ENCODE results near the gene CCNI.
"Not testable (repeated sequence)": the region's sequence is repeated elsewhere in the genome, so short reads cannot be mapped to it uniquely, and the experiment has no call there.

The CCNI gene

DNA sequence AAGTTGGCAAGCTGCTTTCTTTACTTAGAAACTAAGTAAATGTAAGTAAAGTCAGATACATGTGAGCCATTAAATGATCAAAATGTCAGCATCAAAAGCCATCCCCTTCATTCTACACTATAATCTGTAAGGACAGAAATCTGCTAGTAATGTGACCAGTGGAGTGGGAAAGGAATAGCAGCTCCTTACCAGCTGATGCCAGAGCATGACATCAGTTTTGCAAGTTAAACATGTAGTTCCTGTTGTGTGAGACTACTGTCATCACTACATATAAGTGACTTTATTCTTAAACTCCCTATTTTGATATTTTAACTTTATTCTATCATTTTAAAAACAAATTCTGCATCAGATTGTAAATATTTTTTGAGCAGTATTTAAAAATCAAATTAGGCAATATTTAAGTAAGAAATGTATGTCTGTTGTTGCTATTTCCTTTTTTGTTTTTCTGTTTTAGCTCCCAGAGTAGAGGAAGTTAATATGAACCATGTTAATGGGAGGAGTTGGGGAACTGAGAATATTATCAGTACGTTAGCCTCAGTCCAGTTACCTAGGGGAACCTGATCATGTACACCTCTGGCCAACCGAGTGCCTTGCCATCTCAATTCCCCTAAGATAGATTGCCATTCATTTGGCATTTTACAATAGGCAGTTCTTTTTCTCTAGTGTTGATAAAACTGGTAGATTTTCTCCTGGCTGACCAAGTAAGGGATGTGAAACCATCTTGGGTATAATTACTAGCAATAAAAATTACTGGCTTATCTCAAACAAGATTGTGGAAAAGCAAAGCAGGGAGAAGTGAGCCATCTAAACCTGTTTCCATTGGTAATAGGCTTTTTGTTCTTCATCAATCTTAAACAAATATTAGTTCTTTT lies 34.7 kb downstream of the CCNI start:
- no peaks in the 10 kb centered on the region for H3K4me1 ChIP-seq (ENCODE audit: insufficient read depth, low read length)
- no peak overlapping the region for H3K9ac ChIP-seq (ENCODE audit: low read depth, low read length)
- H3K36me3 ChIP-seq (ENCODE audit: insufficient read depth, low read length) = no peaks in the 10 kb centered on the region; the same call in 1 of the 2 replicates
- no peaks in the 10 kb centered on the region for H3K9me3 ChIP-seq (ENCODE audit: control insufficient read depth, insufficient read depth, low read length)

DNA sequence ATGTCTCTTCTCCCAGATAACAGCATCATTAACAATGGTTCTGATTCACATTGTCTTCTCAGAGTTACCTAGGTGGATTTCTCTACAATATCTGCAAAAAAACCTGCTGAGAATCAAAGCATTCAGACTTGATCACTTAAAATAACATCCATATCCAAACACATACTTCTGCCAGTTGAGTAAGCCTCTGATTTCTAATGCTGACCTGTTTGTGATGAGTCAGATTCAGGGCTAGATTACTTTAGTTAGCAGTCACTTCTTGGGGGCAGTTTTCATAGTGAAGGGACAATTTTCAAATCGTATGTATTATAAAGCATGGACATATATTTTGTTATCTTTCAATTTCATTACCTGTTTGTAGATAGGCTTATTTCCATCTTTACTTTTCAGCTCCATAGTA lies 35.5 kb downstream of the CCNI start:
- Histone ChIP-seq H3K4me1 (ENCODE audit: insufficient read depth, low read length) (no peaks in the 10 kb centered on the region), H3K36me3 (ENCODE audit: insufficient read depth, low read length) (peaks cover 3% of the 10 kb centered on the region), H3K9me3 (ENCODE audit: control insufficient read depth, insufficient read depth, low read length) (no peaks in the 10 kb centered on the region), H3K9ac (ENCODE audit: low read depth, low read length) (no peak overlapping the region)

DNA sequence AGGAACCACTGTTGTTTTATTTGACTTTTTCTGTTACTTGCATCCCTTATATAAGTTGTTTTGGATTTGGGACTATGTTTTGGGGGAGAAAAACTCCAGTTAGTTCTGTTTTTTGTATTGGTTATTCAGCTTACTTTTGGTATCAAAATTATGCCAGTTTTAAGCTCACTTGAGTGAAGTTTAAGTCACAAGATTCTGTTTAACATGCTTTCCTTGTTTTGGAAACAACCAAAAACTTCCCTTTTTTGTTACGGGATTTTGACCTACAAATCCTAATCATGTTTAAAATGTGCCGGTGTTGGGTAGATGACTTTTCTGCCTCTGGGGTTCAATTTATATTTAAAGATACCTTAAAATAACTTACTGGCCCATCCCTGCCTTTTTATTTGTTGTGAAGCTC lies 36.0 kb downstream of the CCNI start:
- Histone ChIP-seq H3K9ac (ENCODE audit: low read depth, low read length) (no peak overlapping the region), H3K9me3 (ENCODE audit: control insufficient read depth, insufficient read depth, low read length) (no peaks in the 10 kb centered on the region), H3K4me1 (ENCODE audit: insufficient read depth, low read length) (no peaks in the 10 kb centered on the region), H3K36me3 (ENCODE audit: insufficient read depth, low read length) (peaks cover 7% of the 10 kb centered on the region)

DNA sequence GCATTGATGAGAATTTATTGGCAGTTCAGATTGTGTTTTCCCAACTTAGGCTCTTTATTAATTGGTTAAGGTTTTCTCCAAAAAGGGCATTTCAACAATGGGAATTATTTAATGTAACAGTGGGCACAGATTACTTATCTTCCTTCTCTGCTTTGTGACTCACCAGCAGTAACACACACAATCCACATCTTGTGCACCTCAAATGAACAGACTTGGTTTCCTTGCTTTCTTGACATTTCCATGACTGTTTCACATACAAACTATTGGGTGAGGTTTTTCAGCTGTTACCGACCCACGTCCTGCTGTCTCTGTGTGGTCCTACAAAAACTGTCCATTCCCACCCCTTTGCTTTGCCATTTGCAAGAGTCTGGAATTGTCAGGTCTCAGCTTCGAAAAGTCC lies 38.1 kb downstream of the CCNI start:
- Histone ChIP-seq H3K36me3 (ENCODE audit: insufficient read depth, low read length) (peaks cover 16% of the 10 kb centered on the region), H3K9me3 (ENCODE audit: control insufficient read depth, insufficient read depth, low read length) (no peaks in the 10 kb centered on the region), H3K4me1 (ENCODE audit: insufficient read depth, low read length) (no peaks in the 10 kb centered on the region), H3K9ac (ENCODE audit: low read depth, low read length) (no peak overlapping the region)

DNA sequence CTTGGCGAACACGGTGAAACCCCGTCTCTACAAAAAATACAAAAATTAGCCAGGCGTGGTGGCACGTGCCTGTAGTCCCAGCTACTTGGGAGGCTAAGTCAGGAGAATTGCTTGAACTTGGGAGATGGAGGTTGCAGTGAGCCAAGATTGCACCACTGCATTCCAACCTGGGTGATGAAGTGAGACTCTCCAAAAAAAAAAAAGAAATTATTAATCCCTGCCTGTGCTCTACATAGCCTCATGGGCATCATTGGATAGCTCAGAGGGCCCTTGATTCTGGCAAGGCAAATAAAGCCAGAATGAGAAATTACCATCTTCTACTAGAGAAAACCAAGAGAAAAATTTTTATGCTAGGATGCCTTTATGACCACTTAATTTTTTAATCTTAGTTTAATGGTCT lies 38.6 kb downstream of the CCNI start:
- H3K4me1 ChIP-seq (ENCODE audit: insufficient read depth, low read length); H3K9me3 ChIP-seq (ENCODE audit: control insufficient read depth, insufficient read depth, low read length); H3K9ac ChIP-seq (ENCODE audit: low read depth, low read length): not testable (repeated sequence)
- H3K36me3 ChIP-seq (ENCODE audit: insufficient read depth, low read length) = peaks cover 16% of the 10 kb centered on the region

DNA sequence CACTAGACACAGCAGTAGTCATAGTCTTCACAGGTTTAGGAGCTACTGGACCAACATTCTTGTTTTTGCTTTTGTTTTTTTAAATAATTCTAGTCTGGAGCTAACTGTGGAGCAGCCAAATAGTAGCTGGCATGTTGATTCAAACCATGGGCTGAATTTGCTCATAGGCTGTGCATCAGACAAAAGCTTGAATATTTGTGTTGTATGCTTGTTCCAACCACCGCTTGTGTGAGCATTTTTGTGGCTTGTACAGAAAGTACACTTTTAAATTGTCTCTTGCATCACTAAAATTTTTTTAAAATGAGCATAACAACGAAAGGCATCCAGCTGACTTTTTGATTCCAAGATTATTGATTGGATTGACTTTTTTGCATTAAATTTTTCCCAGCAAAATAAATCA lies 39.6 kb downstream of the CCNI start:
- Histone ChIP-seq H3K9ac (ENCODE audit: low read depth, low read length) (no peak overlapping the region), H3K36me3 (ENCODE audit: insufficient read depth, low read length) (peaks cover 20% of the 10 kb centered on the region), H3K4me1 (ENCODE audit: insufficient read depth, low read length) (no peaks in the 10 kb centered on the region), H3K9me3 (ENCODE audit: control insufficient read depth, insufficient read depth, low read length) (no peaks in the 10 kb centered on the region)

DNA sequence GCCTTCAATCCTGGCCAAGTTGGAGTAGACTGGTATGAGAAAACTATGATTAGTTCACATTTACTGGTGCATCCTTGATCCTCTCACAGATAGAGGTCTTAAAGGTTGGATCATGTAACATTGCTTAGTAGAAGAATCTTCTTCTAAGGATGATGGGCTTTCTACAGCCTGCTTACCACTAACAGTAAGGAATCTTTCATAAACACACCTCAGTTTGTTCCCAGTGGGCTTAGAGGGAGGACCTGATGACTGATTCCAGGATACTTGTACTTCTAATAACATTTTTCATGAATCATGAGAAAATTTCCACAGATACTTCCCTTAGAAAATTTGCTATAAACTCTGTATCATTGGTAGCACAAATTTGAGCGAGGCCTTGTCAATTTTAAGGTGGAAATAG lies 40.6 kb downstream of the CCNI start:
- peaks cover 26% of the 10 kb centered on the region for H3K36me3 ChIP-seq (ENCODE audit: insufficient read depth, low read length)
- H3K4me1 ChIP-seq (ENCODE audit: insufficient read depth, low read length) = no peaks in the 10 kb centered on the region
- no peak overlapping the region for H3K9ac ChIP-seq (ENCODE audit: low read depth, low read length)
- H3K9me3 ChIP-seq (ENCODE audit: control insufficient read depth, insufficient read depth, low read length) = no peaks in the 10 kb centered on the region

DNA sequence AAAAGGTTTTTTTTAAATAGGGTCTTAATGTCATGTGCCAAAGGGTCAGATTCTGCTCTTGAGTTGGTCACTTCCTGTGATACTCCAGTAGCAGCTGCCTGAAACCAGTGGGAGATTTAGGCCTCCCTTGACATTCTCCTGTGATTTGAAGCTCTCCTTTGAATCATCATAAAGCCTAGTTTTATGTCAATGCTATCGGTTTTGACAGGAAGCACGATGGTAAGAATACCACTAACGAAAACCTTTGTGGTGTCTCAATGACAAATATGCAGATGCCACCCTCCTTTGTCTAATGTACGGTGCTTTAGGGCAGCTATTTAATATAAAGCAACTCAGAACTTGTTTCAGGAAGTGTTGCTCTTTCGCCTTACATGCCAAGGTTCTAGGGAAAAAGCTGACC lies 44.2 kb downstream of the CCNI start:
- Histone ChIP-seq H3K36me3 (ENCODE audit: insufficient read depth, low read length) (peaks cover 32% of the 10 kb centered on the region), H3K9me3 (ENCODE audit: control insufficient read depth, insufficient read depth, low read length) (no peaks in the 10 kb centered on the region), H3K4me1 (ENCODE audit: insufficient read depth, low read length) (no peaks in the 10 kb centered on the region), H3K9ac (ENCODE audit: low read depth, low read length) (no peak overlapping the region)

DNA sequence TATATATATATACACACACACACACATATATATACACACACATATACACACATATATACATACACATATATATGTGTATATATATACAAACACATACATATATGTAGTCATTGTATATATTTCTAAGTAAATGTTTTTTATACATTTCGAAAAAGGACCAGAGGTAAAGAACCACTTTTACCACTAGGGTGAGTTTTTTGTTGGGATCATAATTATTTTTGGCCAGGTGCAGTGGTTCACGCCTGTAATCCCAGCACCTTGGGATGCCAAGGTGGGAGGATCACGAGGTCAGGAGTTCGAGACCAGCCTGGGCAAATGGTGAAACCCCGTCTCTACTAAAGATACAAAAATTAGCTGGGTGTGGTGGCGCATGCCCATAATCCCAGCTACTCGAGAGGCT lies 46.0 kb downstream of the CCNI start:
- not testable (repeated sequence) for H3K9me3 ChIP-seq (ENCODE audit: control insufficient read depth, insufficient read depth, low read length); H3K4me1 ChIP-seq (ENCODE audit: insufficient read depth, low read length); H3K9ac ChIP-seq (ENCODE audit: low read depth, low read length)
- peaks cover 25% of the 10 kb centered on the region for H3K36me3 ChIP-seq (ENCODE audit: insufficient read depth, low read length)

DNA sequence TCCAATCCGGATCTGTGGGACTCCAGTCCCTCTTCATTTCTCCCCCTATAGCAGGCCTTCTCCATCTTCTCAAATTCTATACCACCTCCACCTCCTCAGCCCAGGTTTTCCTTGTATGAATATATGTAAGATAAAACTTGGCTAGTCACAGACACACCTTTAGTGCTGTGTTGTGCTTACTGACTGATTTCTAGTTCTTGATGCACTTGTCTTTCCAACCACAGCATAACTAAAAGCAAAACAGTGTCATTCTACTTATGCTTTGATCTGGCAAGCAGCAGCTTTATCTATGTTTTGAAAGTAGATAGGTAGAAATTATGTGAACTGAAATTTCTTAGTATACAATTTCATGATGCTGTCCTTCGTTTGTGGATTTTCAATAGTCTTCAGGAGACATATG lies 47.5 kb downstream of the CCNI start:
- Histone ChIP-seq H3K9ac (ENCODE audit: low read depth, low read length) (no peak overlapping the region), H3K9me3 (ENCODE audit: control insufficient read depth, insufficient read depth, low read length) (no peaks in the 10 kb centered on the region), H3K36me3 (ENCODE audit: insufficient read depth, low read length) (peaks cover 20% of the 10 kb centered on the region), H3K4me1 (ENCODE audit: insufficient read depth, low read length) (0 out of 2 replicates have a peak, but pooled peaks cover 5% of the 10 kb centered on the region)

DNA sequence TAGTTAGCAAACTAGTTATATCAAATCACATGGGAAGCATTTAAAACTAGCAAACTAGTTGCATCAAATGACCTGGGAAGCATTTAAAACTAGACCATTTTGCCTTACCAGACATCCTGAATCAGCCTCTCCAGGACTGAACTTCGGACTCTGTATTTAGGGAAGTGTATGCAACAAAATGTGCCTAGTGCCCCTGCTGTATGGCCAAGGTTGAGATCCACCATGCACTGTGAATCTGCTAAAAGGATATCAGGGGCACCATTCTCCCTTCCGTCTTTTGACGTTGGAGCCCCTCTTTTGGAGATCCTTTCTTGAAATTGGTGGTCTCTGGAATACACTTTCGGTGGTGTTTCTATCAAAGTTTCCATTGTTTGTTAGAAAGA lies 49.5 kb downstream of the CCNI start:
- H3K4me1 ChIP-seq (ENCODE audit: insufficient read depth, low read length) = peaks cover 22% of the 10 kb centered on the region
- H3K36me3 ChIP-seq (ENCODE audit: insufficient read depth, low read length) = peaks cover 13% of the 10 kb centered on the region
- H3K9ac ChIP-seq (ENCODE audit: low read depth, low read length) = no peak overlapping the region
- no peaks in the 10 kb centered on the region for H3K9me3 ChIP-seq (ENCODE audit: control insufficient read depth, insufficient read depth, low read length)

DNA sequence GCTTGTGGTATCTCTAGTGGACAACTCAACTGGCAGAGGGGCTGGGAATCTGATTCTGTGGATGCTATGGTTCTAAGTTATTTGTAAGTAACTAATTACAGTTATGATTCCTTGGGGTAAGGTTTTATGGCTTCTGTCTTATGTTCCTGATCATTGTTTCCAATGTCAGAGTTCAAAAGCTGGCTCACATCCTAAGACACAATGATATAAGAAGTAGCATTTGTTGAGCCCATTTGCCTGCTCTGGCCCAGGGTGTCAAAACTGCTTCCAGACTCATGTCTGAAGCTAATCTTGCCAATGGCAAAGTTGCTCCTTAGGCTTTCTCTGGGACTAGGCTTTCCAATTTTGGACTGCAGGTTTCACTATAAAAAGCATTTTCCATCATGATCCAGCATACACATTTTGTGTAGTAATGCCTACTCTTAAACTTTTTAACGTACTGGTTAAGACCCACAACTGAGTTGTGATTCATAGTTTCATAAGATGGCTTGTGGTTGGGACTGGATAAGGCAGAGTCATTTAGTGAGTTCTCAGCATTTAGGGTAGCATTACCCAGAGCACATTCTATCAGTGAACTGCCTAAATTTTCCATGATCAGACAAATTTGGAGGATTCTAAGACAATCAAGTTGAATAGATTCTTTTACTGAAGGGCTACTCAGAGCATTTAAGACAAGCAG lies 50.0 kb downstream of the CCNI start:
- Histone ChIP-seq H3K9ac (ENCODE audit: low read depth, low read length) (no peak overlapping the region), H3K36me3 (ENCODE audit: insufficient read depth, low read length) (peaks cover 10% of the 10 kb centered on the region), H3K9me3 (ENCODE audit: control insufficient read depth, insufficient read depth, low read length) (no peaks in the 10 kb centered on the region), H3K4me1 (ENCODE audit: insufficient read depth, low read length) (peaks cover 22% of the 10 kb centered on the region)

DNA sequence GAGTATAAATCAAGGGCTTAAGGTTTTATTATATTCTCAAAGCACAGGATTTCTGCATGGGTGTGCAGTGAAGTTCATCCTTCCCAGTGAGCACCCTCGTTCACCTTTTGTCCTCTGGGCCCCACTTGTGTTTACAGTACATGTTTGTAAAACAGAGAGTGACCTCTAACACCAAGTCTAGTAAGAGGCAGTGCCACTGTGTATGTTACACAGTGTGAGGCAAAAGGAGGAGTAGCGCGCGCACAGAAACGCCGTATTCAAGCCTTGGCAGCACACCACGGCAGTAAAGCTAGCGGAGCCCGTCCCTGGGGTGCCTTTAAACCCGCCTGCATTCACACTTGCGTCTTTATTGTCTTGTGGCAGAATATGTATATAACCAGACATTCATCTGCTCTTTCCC lies 51.9 kb downstream of the CCNI start:
- peaks cover 12% of the 10 kb centered on the region for H3K36me3 ChIP-seq (ENCODE audit: insufficient read depth, low read length)

DNA sequence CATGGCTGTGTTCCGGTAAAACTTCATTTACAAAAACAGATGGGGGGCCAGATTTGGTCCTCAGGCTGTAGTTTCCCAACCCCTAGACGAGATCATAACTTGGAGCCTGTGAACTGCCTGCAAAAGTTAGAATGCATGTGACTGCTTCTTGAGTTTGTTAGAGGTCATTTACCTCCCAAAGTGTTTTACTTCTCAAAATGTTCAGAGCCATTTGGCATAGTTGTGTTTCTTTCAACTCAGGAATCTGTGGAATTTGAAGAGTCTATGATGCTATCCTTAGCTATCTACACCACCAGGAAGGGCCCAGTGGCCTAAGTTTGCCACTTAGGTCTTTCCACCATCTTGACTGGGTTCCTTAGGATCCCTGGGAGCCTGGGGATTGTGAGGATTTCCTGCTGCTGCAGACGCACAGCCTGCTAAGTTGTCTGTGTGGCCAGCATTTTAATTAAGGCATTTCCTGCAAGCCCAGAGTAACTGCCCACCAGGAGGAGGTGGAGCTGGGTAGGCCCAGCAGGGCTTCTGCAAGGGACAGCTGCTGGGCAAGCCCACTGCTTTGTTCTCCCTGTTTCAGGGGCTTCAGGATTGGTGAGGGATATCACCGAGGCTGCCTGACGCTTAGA lies 53.1 kb downstream of the CCNI start:
- peaks cover 22% of the 10 kb centered on the region for H3K4me1 ChIP-seq (ENCODE audit: insufficient read depth, low read length)
- H3K36me3 ChIP-seq (ENCODE audit: insufficient read depth, low read length) = peaks cover 7% of the 10 kb centered on the region
- H3K9me3 ChIP-seq (ENCODE audit: control insufficient read depth, insufficient read depth, low read length) = no peaks in the 10 kb centered on the region
- no peak overlapping the region for H3K9ac ChIP-seq (ENCODE audit: low read depth, low read length)

More for the DNA sequence above, 51.9 kb downstream of the CCNI start:
- Histone ChIP-seq H3K9ac (ENCODE audit: low read depth, low read length) (no peak overlapping the region), H3K9me3 (ENCODE audit: control insufficient read depth, insufficient read depth, low read length) (no peaks in the 10 kb centered on the region), H3K4me1 (ENCODE audit: insufficient read depth, low read length) (peaks cover 22% of the 10 kb centered on the region)

DNA sequence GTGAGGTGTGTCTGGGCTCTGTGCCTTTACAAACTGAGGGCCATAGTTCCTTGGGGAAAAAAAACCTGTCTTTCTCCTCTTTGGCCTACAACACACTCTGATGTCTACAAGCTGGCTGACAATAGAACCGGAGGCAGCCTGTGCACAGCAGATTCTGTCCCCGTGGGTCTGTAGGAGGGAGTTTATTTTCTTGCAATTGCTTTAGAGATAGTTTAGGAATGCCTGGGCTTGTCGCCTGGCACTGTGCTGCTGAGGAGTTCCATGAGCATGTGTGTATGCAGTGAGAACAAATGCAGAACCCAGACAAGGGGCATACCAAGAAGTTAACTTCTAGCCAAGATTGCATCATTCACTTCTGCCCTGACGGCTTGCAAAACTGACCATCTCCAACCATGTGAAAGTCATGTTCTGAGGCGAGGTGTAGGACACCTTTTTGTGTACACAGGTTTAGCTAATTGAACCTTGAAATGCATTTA lies 54.1 kb downstream of the CCNI start:
- Histone ChIP-seq H3K4me1 (ENCODE audit: insufficient read depth, low read length) (peaks cover 22% of the 10 kb centered on the region), H3K9ac (ENCODE audit: low read depth, low read length) (no peak overlapping the region), H3K36me3 (ENCODE audit: insufficient read depth, low read length) (peaks cover 7% of the 10 kb centered on the region), H3K9me3 (ENCODE audit: control insufficient read depth, insufficient read depth, low read length) (no peaks in the 10 kb centered on the region)

Data from ES-I3 (cell line).